ENCODE results near the gene DNAJC1.

DNA sequence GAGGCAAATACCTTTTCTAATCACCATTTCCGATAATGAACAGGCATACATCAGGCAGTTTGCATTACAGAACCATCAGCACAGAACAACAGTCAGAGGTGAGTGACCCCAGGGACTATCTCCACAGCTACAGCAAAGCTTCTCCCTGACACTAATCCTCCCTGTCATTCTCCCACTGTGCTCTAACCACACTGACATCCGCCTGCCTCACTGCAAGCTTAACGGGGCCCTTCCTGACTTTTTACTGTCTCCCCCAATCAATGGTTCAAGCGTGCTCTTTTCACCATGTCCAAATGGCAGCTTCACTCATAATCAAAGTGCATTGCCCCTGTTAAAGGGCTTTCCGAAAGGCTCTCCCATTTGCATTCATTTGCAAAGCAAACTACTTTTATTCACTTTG is 196.3 kb downstream of the DNAJC1 start:
- TF ChIP-seq, protein P1, sequence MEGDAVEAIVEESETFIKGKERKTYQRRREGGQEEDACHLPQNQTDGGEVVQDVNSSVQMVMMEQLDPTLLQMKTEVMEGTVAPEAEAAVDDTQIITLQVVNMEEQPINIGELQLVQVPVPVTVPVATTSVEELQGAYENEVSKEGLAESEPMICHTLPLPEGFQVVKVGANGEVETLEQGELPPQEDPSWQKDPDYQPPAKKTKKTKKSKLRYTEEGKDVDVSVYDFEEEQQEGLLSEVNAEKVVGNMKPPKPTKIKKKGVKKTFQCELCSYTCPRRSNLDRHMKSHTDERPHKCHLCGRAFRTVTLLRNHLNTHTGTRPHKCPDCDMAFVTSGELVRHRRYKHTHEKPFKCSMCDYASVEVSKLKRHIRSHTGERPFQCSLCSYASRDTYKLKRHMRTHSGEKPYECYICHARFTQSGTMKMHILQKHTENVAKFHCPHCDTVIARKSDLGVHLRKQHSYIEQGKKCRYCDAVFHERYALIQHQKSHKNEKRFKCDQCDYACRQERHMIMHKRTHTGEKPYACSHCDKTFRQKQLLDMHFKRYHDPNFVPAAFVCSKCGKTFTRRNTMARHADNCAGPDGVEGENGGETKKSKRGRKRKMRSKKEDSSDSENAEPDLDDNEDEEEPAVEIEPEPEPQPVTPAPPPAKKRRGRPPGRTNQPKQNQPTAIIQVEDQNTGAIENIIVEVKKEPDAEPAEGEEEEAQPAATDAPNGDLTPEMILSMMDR (IDR thresholded peaks at IDR 0.05), result no peak
- no peak for TF ChIP-seq POLR2A (IDR thresholded peaks at IDR 0.05)
